ENCODE results near the gene PTPRM. TPM values are rescaled to one million over a fixed set of nuclear protein-coding genes. Genes with fewer than 3 reads are reported as not detected.

PTPRM gene
- total and polyA plus RNA-seq, 2 of the 4 experiments (the other 2 are of a cell fraction), result 28.3 to 51.2 TPM

- Histone ChIP-seq H2AFZ (replicated peaks; ENCODE audit: low read length, poor library complexity) (no peak overlapping the region), H3K27me3 (ENCODE audit: control insufficient read depth, insufficient read depth, low read length) (no peaks in the 10 kb centered on the region), H3K9me3 (ENCODE audit: control insufficient read depth, insufficient read depth, low read length) (no peaks in the 10 kb centered on the region), H3K4me3 (ENCODE audit: insufficient read depth, low read depth, low read length) (no peak overlapping the region), H2BK5ac (ENCODE audit: low read depth, low read length, poor library complexity, severe bottlenecking) (no peak overlapping the region), H3K14ac (replicated peaks; ENCODE audit: low read depth, low read length) (no peak overlapping the region), H3K4me1 (ENCODE audit: control insufficient read depth, insufficient read depth, low read length) (peaks cover 4% of the 10 kb centered on the region), H3K27ac (ENCODE audit: insufficient read depth, low read length) (no peak overlapping the region), H3K56ac (ENCODE audit: extremely low read depth, insufficient read depth, low read length) (no peak overlapping the region), H3K79me1 (ENCODE audit: low read depth in 1 of 2, low read length in 2 of 2) (peaks cover 0 to 2% of the 10 kb centered on the region in 2 experiments; a peak in 1 of 4 replicates), H4K5ac (ENCODE audit: low read depth, low read length) (no peak overlapping the region), H3K9me1 (ENCODE audit: insufficient read depth, low read length) (peaks cover 6% of the 10 kb centered on the region; the same call in 1 of the 2 replicates), H2BK20ac (ENCODE audit: low read depth, low read length) (no peak overlapping the region), H3K23ac (ENCODE audit: low read depth, low read length) (no peak overlapping the region), H4K20me1 (ENCODE audit: insufficient read depth, low read length) (no peaks in the 10 kb centered on the region), H2BK15ac (ENCODE audit: low read depth, low read length) (no peak overlapping the region), H3K4me2 (ENCODE audit: low read depth, low read length) (no peak overlapping the region), H3K4ac (ENCODE audit: low read depth, low read length) (no peak overlapping the region), H2AK5ac (ENCODE audit: low read depth, low read length) (no peak overlapping the region), H3K9ac (ENCODE audit: low read depth, low read length) (no peak overlapping the region), H3K36me3 (ENCODE audit: control insufficient read depth, insufficient read depth, low read length) (no peaks in the 10 kb centered on the region), H2AK9ac (replicated peaks; ENCODE audit: low read depth, low read length, poor library complexity) (no peak overlapping the region), H3K18ac (ENCODE audit: low read depth, low read length) (no peak overlapping the region), H2BK120ac (ENCODE audit: low read depth, low read length) (no peak overlapping the region), H4K8ac (ENCODE audit: low read depth in 2 of 2, low read length in 2 of 2) (no peak overlapping the region), H4K91ac (ENCODE audit: insufficient read depth, low read depth, low read length) (no peak overlapping the region)
- POLR2A ChIA-PET (ENCODE audit: unreplicated experiment), result no interaction called here
- no peak for ATAC-seq (ENCODE audit: low read depth)
- dilution Hi-C loops (cut with HindIII; ENCODE audit: low sequenced_read_pairs, unreplicated experiment), result no loop called here
- no peak for DNase-seq
- WGBS, 2 experiments (ENCODE audit: extremely low coverage in 2 of 2, insufficient read length in 1 of 2), result no CpG with 5 or more reads among the region's 4 CpGs
- CTCF ChIA-PET, result no interaction called here
- intact Hi-C loops (cut with micrococcal nuclease), result no loop called here
- in situ Hi-C loops (cut with MboI; ENCODE audit: low sequenced_read_pairs), result no loop called here
- TF ChIP-seq ELK1 (IDR thresholded peaks at IDR 0.05; ENCODE audit: borderline replicate concordance, low read depth, low read length) (no peak), MXI1 (IDR thresholded peaks at IDR 0.05; ENCODE audit: borderline replicate concordance, low read depth, low read length) (no peak), FOS (IDR thresholded peaks at IDR 0.05; ENCODE audit: low read depth, low read length) (no peak), CTCF (conservative IDR thresholded peaks at IDR 0.05; ENCODE audit: low read depth, low read length) (no peak), USF2 (IDR thresholded peaks at IDR 0.05; ENCODE audit: low read depth, low read length) (no peak), SMC3 (IDR thresholded peaks at IDR 0.05; ENCODE audit: low read depth, low read length) (no peak), MAFK (IDR thresholded peaks at IDR 0.05; ENCODE audit: low read depth, low read length) (no peak), POLR2A (IDR thresholded peaks at IDR 0.05; ENCODE audit: low read depth, low read length) (no peak), RAD21 (IDR thresholded peaks at IDR 0.05; ENCODE audit: low read length) (no peak), RFX5 (IDR thresholded peaks at IDR 0.05; ENCODE audit: low read depth, low read length) (no peak), CHD1 (IDR thresholded peaks at IDR 0.05; ENCODE audit: low read depth, low read length) (no peak), MAZ (IDR thresholded peaks at IDR 0.05; ENCODE audit: borderline replicate concordance, low read depth, low read length) (no peak), BHLHE40 (IDR thresholded peaks at IDR 0.05; ENCODE audit: low read depth, low read length) (no peak), RCOR1 (IDR thresholded peaks at IDR 0.05; ENCODE audit: insufficient replicate concordance, low read length) (no peak), CEBPB (IDR thresholded peaks at IDR 0.05; ENCODE audit: low read depth, low read length) (no peak)
- BruUV-seq (replicated peaks), result no TSS peak
Observed at GRCh38 chr18:7940971-7941370, 373.9 kb downstream of the PTPRM start.
